ENCODE results near the gene CACNA1B. TPM values are rescaled to one million over a fixed set of nuclear protein-coding genes. Genes with fewer than 3 reads are reported as not detected.

CACNA1B gene
- total RNA-seq, 6 experiments from 2014 or later, result not detected

GRCh38 chr9:138068601-138069035 lies 191.0 kb downstream of the CACNA1B start:
- no peak for DNase-seq
- no peaks in the 10 kb centered on the region for H3K4me1 Mint-ChIP-seq (ENCODE audit: low read depth)
- no peak overlapping the region for H3K27ac Mint-ChIP-seq
- H3K4me3 Mint-ChIP-seq, result no peak overlapping the region
- H3K36me3 Mint-ChIP-seq (ENCODE audit: low read depth), result no peaks in the 10 kb centered on the region; the same call in 1 of the 2 replicates
- TF ChIP-seq CTCF (IDR thresholded peaks at IDR 0.05), result no peak
- H3K9me3 Mint-ChIP-seq, result peaks cover 53% of the 10 kb centered on the region
- peaks cover 4% of the 10 kb centered on the region; the same call in 1 of the 2 replicates for H3K27me3 Mint-ChIP-seq (ENCODE audit: insufficient read depth)

GRCh38 chr9:138069731-138070456 lies 192.3 kb downstream of the CACNA1B start:
- H3K9me3 Mint-ChIP-seq, result peaks cover 62% of the 10 kb centered on the region
- no peak overlapping the region for H3K4me3 Mint-ChIP-seq
- H3K36me3 Mint-ChIP-seq (ENCODE audit: low read depth), result no peaks in the 10 kb centered on the region; the same call in 1 of the 2 replicates
- H3K4me1 Mint-ChIP-seq (ENCODE audit: low read depth), result no peaks in the 10 kb centered on the region
- DNase-seq, result no peak
- peaks cover 1% of the 10 kb centered on the region; the same call in 1 of the 2 replicates for H3K27me3 Mint-ChIP-seq (ENCODE audit: insufficient read depth)
- TF ChIP-seq CTCF (IDR thresholded peaks at IDR 0.05), result no peak
- H3K27ac Mint-ChIP-seq, result no peak overlapping the region

- no peaks in the 10 kb centered on the region; the same call in 1 of the 2 replicates for H3K36me3 Mint-ChIP-seq (ENCODE audit: low read depth)
- H3K4me1 Mint-ChIP-seq (ENCODE audit: low read depth), result no peaks in the 10 kb centered on the region
- H3K27ac Mint-ChIP-seq, result no peak overlapping the region
- H3K9me3 Mint-ChIP-seq, result peaks cover 63% of the 10 kb centered on the region
- TF ChIP-seq CTCF (IDR thresholded peaks at IDR 0.05), result no peak
- peaks cover 1% of the 10 kb centered on the region; the same call in 1 of the 2 replicates for H3K27me3 Mint-ChIP-seq (ENCODE audit: insufficient read depth)
- DNase-seq, result no peak
- H3K4me3 Mint-ChIP-seq, result no peak overlapping the region
These were observed 193.2 kb downstream of the CACNA1B start for GRCh38 chr9:138070815-138071214.

GRCh38 chr9:138071292-138071691 lies 193.7 kb downstream of the CACNA1B start:
- Mint-ChIP-seq H3K36me3 (ENCODE audit: low read depth) (no peaks in the 10 kb centered on the region; the same call in 1 of the 2 replicates), H3K27ac (no peak overlapping the region), H3K9me3 (peaks cover 66% of the 10 kb centered on the region), H3K27me3 (ENCODE audit: insufficient read depth) (peaks cover 1% of the 10 kb centered on the region; the same call in 1 of the 2 replicates), H3K4me3 (no peak overlapping the region), H3K4me1 (ENCODE audit: low read depth) (no peaks in the 10 kb centered on the region)
- no peak for TF ChIP-seq CTCF (IDR thresholded peaks at IDR 0.05)
- no peak for DNase-seq

- Mint-ChIP-seq H3K36me3 (ENCODE audit: low read depth) (no peaks in the 10 kb centered on the region; the same call in 1 of the 2 replicates), H3K27me3 (ENCODE audit: insufficient read depth) (peaks cover 3% of the 10 kb centered on the region; the same call in 1 of the 2 replicates), H3K9me3 (peaks cover 70% of the 10 kb centered on the region), H3K27ac (no peak overlapping the region), H3K4me3 (no peak overlapping the region), H3K4me1 (ENCODE audit: low read depth) (no peaks in the 10 kb centered on the region)
- TF ChIP-seq CTCF (IDR thresholded peaks at IDR 0.05), result no peak
- no peak for DNase-seq
These were observed 194.1 kb downstream of the CACNA1B start for GRCh38 chr9:138071731-138072130.

Measured in HFFc6 (cell line).